Activated naive CD4-positive, alpha-beta T cell treated with Interleukin-2 at 50 U/mL for 16 hours (primary cell): ENCODE data around the gene AGPAT2.
"Not testable (repeated sequence)": the region's sequence is repeated elsewhere in the genome, so short reads cannot be mapped to it uniquely, and the experiment has no call there.

Experiments used
- DNase-seq: peaks from one replicate; pipeline ENCODE4 v3.0.0-alpha.2; 2020

The AGPAT2 gene

GRCh38 chr9:136720251-136720897 is 33.1 kb upstream of the AGPAT2 start:
- DNase-seq: no peak

- no peak for DNase-seq
These were observed 32.1 kb upstream of the AGPAT2 start for GRCh38 chr9:136719195-136719880.

GRCh38 chr9:136718345-136719194 is 31.3 kb upstream of the AGPAT2 start:
- no peak for DNase-seq

- no peak for DNase-seq
These were observed 30.1 kb upstream of the AGPAT2 start for GRCh38 chr9:136717399-136717798.

GRCh38 chr9:136714893-136715274 is 27.6 kb upstream of the AGPAT2 start:
- no peak for DNase-seq

GRCh38 chr9:136714096-136714892 is 27.0 kb upstream of the AGPAT2 start:
- DNase-seq: no peak

- no peak for DNase-seq
These were observed 26.3 kb upstream of the AGPAT2 start for GRCh38 chr9:136713550-136713949.

- DNase-seq: no peak
These were observed 25.7 kb upstream of the AGPAT2 start for GRCh38 chr9:136712690-136713544.

GRCh38 chr9:136711751-136712689 is 24.8 kb upstream of the AGPAT2 start, which contains the start of gene DIPK1B:
Gene DIPK1B, plus strand, starts transcription at chr9:136712572. Its CDS starts 94 bp downstream, at chr9:136712666.
- DNase-seq: no peak

GRCh38 chr9:136711219-136711648 is 24.0 kb upstream of the AGPAT2 start:
- DNase-seq: not testable (repeated sequence)

GRCh38 chr9:136710543-136710942 is 23.3 kb upstream of the AGPAT2 start:
- no peak for DNase-seq

GRCh38 chr9:136709454-136710109 is 22.3 kb upstream of the AGPAT2 start:
- no peak for DNase-seq

- DNase-seq: no peak
These were observed 20.7 kb upstream of the AGPAT2 start for GRCh38 chr9:136707849-136708517.

- no peak for DNase-seq
These were observed 19.8 kb upstream of the AGPAT2 start for GRCh38 chr9:136707011-136707410.

GRCh38 chr9:136705564-136705963 is 18.3 kb upstream of the AGPAT2 start:
- DNase-seq: no peak

GRCh38 chr9:136704741-136705140 is 17.5 kb upstream of the AGPAT2 start:
- DNase-seq: not testable (repeated sequence)

GRCh38 chr9:136703276-136703860 is 16.1 kb upstream of the AGPAT2 start:
- no peak for DNase-seq

GRCh38 chr9:136701668-136702053 is 14.4 kb upstream of the AGPAT2 start:
- no peak for DNase-seq
